GM10847 (cell line): ENCODE results near the gene CACNA2D2.

ENCODE experiments used
- POLR2A ChIP-seq: IDR thresholded peaks from 2 replicates; pipeline ENCODE4 v1.6.1; 2011; ENCODE audit not compliant: insufficient read length; ENCODE audit errors: extremely low read depth

Gene CACNA2D2

GRCh38 chr3:50314342-50314741 lies 189.1 kb downstream of the CACNA2D2 start:
- TF ChIP-seq POLR2A = no peak
